Measurements from ENCODE around the gene MAP3K5.

The MAP3K5 gene

GRCh38 chr6:136660727-136661126, 131.6 kb downstream of the MAP3K5 start:
- ChIA-PET CTCF (interaction anchor here (1.3 kb wide), 1 partner anchor 132 kb away, joined by 5 read pairs; the partner anchor contains the start of gene MAP3K5), POLR2A (ENCODE audit: low non-redundant PET) (no interaction called here)
- no peak for DNase-seq (ENCODE audit: low spot score)
- TF ChIP-seq CTCF (conservative IDR thresholded peaks at IDR 0.05; ENCODE audit: low read depth), result no peak
- no peak overlapping the region for H3K27ac ChIP-seq

GRCh38 chr6:136659991-136660499, 132.2 kb downstream of the MAP3K5 start:
- H3K27ac ChIP-seq, result no peak overlapping the region
- no peak for DNase-seq (ENCODE audit: low spot score)
- no peak for TF ChIP-seq CTCF (conservative IDR thresholded peaks at IDR 0.05; ENCODE audit: low read depth)
- ChIA-PET CTCF (no interaction called here), POLR2A (ENCODE audit: low non-redundant PET) (no interaction called here)

GRCh38 chr6:136658711-136659110, 133.6 kb downstream of the MAP3K5 start:
- ChIA-PET CTCF (interaction anchor here (0.6 to 1.2 kb wide), 2 partner anchors 15 to 330 kb away, joined by 3 read pairs; no protein-coding TSS in a partner anchor), POLR2A (ENCODE audit: low non-redundant PET) (no interaction called here)
- DNase-seq (ENCODE audit: low spot score), result no peak
- no peak for TF ChIP-seq CTCF (conservative IDR thresholded peaks at IDR 0.05; ENCODE audit: low read depth)
- H3K27ac ChIP-seq, result no peak overlapping the region

- no peak overlapping the region for H3K27ac ChIP-seq
- TF ChIP-seq CTCF (conservative IDR thresholded peaks at IDR 0.05; ENCODE audit: low read depth), result no peak
- CTCF ChIA-PET, result no interaction called here
- DNase-seq (ENCODE audit: low spot score), result no peak
- POLR2A ChIA-PET (ENCODE audit: low non-redundant PET), result no interaction called here
Observed at GRCh38 chr6:136657666-136658065, 134.6 kb downstream of the MAP3K5 start.

- no peak for DNase-seq (ENCODE audit: low spot score)
- H3K27ac ChIP-seq, result no peak overlapping the region
- POLR2A ChIA-PET (ENCODE audit: low non-redundant PET), result no interaction called here
- CTCF ChIA-PET, result interaction anchor here (0.6 kb wide), 1 partner anchor 357 kb away, joined by 3 read pairs; no protein-coding TSS in a partner anchor
- TF ChIP-seq CTCF (conservative IDR thresholded peaks at IDR 0.05; ENCODE audit: low read depth), result no peak
Observed at GRCh38 chr6:136656121-136656520, 136.2 kb downstream of the MAP3K5 start.

GRCh38 chr6:136655239-136656014, 136.8 kb downstream of the MAP3K5 start:
- DNase-seq (ENCODE audit: low spot score), result no peak
- POLR2A ChIA-PET (ENCODE audit: low non-redundant PET), result no interaction called here
- TF ChIP-seq CTCF (conservative IDR thresholded peaks at IDR 0.05; ENCODE audit: low read depth), result no peak
- H3K27ac ChIP-seq, result no peak overlapping the region
- CTCF ChIA-PET, result interaction anchor here (0.6 kb wide), 2 partner anchors 42 to 358 kb away, joined by 3 read pairs; no protein-coding TSS in a partner anchor
